NCI-H2081 treated with DMSO at 0.1 percent for 48 hours (cell line): ENCODE results near the gene BCAS4.

Experiments used
- DNase-seq: peaks from one replicate; lab custom pipeline; 2025; lab: John Stamatoyannopoulos, UW

BCAS4 gene

DNA sequence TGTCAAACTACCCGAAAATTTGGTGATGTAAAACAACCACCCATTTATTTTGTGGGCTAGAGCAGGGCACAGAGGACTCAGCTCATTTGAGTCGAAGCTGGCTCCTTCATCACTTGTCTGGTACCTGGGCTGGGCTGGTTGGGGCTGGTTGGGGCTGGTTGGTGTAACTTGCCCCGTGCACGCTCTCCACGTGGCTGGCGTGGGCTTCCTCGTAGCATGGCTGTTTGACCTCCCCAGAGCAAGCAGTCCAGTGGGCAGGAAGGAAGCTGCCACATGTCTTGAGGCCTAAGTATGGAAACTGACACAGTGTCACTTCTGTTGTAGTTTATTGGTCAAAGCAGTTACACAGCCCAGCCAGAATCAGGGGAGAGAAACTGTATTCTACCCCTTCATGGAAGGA is 27.1 kb downstream of the BCAS4 start:
- DNase-seq = no peak

DNA sequence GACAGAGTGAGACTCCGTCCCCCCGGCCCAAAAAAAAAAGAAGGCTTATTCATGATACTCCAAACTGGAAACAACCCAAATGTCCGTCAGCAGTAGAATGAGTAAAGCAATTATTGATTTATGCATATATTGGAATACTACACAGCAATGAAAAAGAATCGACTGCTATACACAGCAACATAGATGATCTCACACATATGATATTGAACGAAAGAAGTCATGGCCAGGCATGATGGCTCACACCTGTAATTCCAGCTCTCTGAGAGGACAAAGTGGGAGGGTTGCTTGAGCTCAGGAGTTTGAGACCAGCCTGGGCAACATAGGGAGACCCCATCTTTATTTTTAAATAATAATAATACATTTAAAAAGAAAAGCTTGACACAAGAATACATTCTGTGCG is 28.5 kb downstream of the BCAS4 start:
- DNase-seq = no peak

DNA sequence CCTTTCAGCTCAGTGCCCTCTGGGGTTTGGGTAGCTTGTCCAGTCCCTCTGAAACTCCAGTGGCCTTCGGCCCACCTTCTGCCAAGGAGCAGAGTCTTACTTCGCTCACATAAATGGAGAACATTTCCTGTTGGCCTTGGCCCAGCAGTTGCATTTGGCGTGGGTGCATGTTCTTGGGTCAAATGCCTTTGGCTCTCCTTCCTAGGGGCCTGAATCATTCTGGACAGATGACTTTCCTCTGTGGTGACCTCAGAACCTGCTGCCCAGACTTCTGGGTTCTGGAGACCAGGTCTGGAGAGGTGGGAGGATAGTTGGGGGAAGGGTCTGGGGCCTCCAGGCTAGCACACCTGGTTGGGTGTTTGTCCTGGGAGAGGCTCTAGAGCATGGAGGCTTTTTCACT is 29.3 kb downstream of the BCAS4 start:
- DNase-seq = no peak

DNA sequence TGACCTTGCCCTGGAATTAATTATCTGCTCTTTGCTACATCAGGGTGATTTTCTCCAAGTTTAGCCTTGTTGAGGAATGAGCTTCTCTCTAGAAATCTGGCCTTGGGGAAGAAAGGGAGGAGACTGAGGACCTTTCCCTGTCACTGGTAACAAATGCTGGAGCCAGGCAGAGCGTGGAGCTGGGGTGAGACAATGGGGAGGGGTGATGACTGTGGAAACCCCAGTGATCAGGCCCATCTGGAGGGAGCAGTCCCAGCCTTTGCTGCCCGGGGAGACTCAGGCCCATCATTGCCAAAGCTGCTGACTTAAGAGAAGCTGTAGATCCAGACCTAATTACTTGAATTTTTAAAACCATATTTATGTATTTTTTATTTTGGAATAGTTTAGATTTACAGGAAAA is 31.3 kb downstream of the BCAS4 start:
- no peak for DNase-seq

DNA sequence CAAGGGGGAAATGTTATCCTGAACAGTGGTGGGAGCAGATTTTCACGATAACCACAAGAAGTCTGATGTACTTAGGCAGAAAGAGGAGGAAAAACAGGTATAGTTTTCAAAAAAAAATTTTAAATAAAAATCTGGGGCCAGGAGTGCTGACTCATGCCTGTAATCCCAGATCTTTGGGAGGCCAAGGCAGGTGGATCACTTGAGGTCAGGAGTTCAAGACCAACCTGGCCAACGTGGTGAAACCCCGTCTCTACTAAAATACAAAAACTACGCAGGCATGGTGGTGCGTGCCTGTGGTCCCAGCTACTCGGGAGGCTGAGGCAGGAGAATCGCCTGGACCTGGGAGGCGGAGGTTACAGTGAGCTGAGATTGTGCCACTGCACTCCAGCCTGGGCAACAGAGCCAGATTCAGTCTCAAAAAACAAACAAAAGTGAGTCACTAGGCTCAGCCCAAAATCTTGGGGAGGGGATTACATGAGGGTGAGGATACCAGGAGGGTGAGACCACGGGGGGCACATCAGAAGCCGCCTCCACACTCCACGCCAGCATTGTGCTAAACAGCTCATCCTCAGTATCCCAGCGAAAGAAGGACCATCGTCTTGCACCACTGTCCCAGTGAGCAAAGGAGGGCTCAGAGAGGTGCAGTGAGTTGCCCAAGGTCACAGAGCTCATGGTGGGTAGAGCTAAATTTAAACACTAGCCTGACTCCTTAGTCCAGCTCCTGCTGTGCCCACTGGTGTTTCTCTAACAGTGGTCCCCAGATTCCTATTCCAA is 33.7 kb downstream of the BCAS4 start:
- no peak for DNase-seq

DNA sequence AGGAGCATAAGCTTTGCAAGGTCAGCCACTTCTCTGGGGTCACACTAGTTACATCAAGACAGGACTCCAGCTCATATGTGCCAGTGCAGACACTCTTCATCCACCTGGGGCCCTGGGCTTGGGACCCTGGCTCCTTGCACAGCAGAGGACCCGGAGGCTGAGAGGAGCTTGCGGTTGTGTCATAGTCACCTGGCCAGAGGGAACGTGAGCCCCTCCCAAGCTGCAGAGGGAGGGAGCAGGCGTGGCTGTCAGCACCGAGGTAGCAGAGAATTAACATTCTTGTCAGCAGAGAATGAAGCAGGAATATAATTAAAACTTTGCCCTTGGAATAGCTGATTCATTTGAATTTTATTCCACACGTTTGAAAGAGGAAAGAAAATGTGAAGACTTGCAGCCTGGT is 36.8 kb downstream of the BCAS4 start:
- no peak for DNase-seq

DNA sequence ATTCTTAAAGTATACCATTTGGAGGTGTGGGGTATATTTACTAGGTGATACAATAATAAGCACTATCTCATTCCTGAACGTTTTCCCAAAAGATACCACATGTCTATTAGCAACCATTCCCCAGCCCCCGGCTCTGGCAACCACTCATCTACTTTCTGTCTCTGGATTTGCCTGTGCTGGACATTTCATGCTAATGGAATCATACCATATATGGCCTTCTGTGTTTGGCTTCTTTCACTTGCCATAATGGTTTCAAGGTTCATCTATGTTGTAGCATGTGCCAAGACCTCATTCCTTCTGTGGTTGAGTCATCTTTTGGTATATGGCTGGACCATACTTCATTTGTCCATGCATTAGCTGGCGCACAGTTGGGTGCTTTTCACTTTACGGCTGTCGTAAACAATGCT is 39.7 kb downstream of the BCAS4 start:
- DNase-seq = no peak

DNA sequence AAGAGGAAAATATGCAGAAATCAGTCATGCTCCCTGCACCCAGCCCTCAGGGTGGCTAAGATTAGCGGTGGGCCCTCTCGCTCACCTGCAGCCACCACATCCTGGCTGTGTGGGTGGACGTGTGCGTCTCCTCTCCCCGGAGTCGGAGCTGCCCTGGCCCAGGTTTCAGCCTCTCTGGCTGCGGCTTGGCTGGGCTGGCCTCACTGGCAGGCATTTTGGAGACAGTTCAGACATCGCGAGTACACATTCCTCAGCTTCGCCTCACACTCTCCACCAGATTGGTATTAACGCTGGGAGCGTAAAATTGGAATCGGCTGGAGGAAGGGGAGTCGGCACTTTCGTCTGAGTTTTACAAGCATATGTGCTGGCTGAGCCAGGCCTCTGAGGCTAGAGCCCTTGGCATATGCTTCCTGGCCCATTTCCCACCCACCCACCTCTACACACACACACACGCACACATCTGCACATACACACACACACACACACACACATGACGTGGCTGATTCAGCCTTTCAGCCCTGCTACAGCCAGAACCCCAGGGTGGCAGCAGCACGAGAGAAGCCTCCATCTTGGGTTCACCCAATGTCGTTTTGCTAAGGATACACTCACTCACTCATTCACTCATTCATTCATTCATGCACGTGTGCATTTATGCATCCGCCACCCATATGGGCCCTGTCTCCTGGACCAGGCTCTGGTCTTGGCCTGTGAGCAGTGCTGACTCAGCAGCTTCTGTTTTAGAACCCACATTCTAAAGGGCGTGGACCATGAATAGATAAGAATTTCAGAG is 42.9 kb downstream of the BCAS4 start:
- DNase-seq = no peak

DNA sequence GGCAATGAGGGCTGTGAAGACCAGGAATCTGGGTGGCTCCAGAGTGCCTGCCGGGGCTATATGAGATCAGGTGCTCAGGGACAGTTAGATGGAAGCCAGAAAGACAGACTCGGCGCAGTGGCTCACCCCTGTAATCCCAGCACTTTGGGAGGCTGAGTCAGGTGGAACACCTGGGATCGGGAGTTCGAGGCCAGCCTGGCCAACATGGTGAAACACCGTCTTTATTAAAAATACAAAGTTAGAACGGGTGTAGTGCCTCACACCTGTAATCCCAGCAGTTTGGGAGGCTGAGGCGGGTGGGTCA is 43.4 kb downstream of the BCAS4 start:
- DNase-seq = no peak

DNA sequence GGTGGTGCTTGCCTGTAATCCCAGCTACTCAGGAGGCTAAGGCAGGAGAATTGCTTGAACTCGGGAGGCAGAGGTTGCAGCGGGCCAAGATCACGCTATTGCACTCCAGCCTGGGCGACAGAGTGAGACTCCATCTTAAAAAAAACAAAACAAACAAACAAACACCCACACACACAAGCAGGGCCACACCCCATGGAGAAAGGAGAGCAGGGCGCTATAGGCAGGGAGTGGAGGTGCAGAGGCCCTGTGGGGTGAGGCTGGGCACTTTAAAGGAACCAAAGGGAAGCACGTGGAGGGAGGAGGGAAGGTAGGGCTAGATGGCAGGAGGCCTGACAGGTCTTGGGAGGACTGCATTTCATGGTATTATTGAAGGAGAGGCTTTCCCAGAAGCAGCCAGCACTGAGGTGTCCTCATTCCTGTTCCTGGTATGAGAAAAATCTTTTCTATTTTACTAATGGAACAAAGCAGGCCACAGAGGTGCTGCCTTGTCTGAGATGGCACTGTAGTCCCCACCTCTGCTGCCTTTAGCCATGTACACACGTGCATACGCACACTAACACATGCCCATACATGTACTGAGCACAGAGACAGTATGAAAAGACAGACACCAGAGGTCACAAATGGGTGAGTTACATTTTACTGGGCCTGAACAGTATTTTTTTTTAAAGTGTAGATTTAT is 44.0 kb downstream of the BCAS4 start:
- no peak for DNase-seq

DNA sequence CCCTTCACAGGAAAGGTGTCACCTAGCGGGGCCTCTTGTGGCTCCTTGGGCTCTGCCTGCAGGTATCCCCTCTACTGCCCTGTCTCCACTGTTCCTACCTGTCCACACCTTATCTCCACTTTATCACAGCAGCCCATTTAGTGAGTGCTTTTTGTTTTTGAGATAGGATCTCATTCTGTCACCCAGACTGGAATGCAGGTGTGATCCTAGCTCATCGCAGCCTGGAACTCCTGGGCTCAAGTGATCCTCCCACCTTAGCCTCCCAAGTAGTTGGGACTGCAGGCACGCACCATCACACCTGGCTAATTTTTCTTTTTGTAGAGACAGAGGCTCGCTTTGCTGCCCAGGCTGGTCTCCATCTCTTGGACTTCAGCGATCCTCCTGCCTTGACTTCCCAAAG is 48.0 kb downstream of the BCAS4 start:
- DNase-seq = no peak

DNA sequence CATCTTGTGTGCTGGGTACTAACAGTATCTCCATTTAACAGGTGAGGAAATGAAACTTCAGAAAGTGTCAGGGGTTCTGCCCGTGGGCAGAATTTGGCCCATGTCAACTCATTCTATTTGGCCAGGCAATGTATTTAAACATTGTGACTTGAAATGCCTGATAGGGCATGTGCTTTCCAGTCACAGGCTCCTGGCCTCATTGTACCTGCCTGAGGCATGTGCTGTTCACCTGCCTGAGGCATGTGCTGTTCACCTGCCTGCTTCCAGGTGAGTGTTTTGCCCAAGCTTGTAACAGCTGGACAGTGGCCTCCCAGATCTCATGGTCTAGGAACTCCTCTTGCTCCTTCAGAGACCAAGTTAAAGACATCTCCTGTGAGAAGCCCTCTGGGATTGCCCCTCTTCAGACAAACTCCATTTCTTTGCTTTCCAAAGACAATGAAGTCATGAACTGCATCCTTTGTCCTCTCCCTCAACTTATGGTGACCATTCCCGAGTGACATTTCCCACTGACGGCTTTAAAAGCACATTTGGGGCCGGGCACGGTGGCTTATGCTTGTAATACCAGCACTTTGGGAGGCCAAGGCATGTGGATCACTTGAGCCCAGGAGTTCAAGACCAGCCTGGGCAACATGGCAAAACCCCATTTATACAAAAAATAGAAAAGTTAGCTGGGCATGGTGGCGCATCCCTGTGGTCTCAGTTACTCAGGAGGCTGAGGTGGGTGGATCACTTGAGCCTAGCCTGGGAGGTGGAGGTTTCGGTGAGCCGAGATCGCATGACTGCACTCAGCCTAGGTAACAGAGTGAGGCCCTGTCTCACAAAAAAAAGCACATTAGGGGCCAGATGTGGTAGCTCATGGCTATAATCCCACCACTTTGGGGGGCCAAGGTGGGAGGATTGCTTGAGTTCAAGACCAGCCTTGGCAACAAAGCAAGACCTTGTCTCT is 48.7 kb downstream of the BCAS4 start:
- DNase-seq = no peak

DNA sequence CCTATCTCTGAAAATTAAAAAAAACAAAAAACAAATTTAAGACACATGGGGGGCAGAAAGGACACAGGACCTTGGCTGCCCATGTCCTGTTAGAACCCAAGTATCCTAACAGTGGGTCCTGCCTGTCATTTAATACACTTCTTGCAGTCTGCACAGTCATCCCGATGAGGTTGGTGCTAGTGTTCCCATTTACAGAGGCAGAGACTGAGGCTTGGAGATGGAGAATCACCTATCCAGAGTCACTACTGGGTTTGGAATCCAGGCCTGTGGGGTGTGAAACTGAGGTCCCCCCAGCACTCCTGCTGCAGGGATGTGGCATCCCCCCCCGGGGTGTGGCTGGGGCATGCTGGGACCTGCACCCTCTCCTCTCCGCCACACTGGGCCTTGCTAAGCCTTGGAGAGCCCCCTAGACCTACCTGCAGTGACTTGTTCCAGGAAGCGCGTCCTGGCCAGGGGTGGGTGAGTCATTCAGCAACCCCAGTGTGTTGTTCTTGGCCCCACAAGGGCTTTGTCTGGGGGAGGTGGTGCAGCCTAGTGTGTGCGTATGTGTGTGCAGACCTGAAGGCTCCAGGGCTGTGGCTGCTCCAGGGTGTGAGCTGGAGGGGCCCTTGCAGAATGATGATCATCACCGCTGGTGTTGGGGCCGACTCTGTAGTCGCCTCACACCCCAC is 49.7 kb downstream of the BCAS4 start:
- DNase-seq = no peak

DNA sequence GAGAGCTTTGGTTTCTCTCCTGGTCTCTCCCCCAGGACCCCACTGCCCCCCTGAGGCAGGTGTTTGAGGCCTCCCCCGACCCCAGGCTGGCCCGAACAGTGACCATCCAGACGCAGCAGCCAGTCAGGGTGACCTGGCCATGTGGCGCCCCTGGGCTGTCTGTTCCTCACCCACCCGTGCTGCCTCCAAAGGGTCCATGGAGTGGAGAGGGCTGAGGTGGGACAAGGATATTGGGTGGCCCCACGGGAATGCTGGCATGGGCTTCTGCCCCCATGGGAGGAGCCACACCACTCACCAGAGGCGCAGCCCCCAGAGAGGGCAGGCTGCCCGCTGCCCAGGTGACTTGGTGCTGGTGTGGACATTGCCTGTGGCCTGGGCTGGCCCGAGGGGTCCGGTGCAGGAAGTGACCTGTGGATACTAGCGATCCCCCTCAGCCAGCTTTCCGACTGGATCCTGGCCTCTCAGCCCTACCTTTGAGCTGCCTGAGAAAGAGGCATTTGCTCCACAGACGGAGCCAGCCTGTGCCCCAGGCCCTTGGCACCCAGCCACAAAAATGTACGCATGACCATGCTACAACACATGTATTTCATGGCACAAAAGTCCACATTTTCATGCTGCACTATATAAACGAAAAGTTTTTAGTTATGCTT is 50.8 kb downstream of the BCAS4 start:
- DNase-seq = no peak

DNA sequence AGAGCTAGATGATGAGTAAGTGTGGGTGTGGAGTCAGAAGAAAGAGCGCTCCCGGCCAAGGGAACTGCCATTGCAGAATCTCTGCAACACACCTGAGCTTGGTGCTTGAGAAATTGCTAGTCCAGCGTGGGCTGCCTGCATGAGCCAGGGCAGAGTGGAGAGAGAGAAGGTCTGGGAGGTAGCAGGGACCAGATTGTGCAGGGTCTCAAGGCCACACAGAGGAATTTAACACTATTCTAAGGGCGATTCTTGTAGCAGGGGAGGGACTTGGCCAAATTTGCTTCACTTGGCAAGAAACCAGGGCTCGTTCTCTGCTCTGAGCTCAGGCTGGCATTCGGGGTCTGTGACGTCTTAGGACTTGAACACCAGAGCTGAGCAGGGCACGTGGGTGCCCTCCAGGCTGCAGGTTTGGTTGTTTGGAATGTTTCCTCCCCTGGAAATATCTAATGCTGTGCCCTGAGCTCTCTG is 53.5 kb downstream of the BCAS4 start:
- no peak for DNase-seq

DNA sequence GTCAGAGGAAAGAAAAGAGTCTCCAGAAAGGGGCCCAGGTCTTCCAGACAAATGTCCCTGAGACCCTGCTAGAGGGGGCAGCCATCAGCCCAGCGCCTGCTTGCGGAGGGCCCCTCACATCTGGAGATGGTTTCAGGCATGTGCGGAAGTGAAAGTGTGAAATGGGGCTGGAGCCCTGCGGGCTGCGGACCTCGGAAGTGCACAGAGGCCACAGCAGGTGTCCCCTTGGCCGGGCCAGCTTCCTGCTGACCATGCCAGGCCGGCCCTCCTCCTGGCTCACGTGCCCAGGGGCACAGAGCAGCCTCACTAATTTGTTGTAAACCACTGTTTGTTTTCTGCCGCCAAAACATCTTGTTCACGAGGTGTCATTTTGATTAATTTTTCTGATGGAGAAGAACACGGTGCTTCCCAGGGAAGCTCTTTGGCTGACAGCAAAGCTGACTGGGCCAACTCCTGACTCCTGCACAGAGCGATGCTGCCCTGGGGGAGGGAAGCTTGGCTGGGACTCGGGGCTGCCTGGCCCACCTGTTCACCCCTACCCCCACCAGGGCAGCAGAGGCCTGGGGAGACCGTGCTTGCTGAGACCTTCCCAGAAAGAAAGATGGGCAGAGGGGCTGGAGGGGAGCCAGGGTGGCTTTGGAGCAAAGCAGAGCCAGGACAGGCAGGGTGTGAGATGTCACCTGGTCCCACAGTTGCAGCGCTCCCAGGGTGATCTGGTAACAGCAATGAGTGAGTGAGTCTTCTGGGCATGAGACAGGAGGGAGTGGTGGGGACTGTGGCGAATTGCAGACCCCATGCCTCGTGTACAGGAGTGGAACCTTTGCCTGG is 54.2 kb downstream of the BCAS4 start:
- no peak for DNase-seq

DNA sequence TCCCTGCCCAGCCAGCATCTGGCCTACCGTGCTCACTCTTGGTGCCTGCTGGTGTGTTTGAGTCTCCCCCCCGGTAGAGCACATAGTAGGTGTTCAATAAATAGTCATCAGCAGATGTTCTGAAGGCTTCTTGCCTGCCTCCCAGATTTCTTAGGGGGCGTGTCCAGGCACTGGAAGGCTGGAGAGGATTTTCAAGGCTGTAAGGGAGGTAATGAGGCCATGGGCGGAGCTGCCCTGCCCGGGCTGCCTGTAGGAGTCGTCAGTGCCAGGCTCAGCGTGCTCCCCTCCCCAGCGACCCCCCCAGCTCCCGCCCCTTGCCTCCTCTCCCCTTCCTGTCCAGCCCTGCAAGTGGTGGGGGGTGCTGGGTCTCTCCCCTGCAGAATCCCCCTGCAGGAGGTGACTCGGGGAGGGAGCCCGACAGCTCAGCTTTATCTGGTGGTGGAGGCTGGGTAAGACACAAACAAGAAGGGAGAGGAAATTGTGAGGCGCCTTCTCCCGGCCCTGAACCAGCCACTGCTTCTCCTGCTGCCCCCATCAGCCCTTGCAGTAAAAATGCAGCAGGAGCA is 55.9 kb downstream of the BCAS4 start:
- DNase-seq = no peak

DNA sequence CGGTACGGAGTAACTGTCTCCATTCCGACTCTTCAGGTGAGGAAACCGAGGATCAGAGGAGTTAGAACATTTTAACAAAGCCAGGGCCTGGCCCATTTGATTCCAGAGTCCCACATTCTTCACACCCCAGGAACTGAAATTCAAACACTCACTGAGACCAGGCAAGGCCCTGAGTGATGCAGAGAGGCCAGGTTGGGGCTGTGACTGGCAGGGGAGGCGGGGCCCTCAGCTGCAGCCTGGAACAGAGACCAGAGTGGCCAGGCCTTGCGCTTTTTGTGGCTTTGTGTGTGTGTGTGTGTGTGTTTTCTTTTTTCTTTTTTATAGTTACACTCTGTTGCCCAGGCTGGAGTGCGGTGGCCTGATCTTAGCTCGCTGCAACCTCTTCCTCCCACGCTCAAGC is 57.2 kb downstream of the BCAS4 start:
- no peak for DNase-seq

DNA sequence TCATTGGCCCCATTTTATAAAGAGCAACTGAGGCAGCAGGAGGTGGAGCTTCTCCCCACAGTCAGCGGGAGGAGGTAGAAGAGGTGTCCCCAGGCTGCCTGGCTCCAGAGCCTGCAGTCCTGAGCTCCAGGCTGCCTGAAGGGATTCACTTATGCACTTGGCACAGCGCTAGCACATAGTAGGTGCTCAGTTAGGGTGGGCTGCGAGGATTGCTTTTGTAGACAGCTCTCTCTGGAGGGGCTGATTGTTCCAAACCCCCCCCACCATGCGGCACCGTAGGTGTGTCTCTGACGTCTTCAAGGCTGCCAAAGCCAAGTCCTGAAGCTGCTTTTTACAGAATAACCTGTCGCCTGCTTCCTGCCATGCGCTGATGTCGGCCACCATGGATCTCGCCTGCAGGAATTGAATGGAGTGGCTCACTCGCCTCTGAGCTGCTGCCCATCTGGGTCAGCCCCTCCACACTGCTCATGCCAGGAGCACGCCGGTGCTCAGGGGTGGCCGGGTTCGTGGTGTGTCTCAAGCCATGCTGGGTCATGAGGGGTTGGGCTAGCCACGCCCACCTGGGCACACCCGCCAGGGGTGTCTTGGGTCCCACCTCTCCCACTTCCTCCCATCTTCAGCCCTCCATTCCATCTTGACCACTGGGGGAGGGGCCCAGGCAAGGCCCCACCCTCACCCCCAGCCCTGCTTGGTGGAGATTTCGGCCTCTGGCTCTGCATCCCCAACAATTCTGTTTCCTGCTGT is 59.8 kb downstream of the BCAS4 start:
- DNase-seq = no peak
